ENCODE measurements around the gene FOSB. TPM values are rescaled to one million over a fixed set of nuclear protein-coding genes. Genes with fewer than 3 reads are reported as not detected.

The FOSB gene
- total and polyA plus RNA-seq, 2 experiments from 2014 or later, result 0.55 to 1.9 TPM

- no peaks in the 10 kb centered on the region for H3K9me3 Mint-ChIP-seq
- TF ChIP-seq ZNF462 (CRISPR knock-in tag; IDR thresholded peaks at IDR 0.05) (no peak), POLR2AphosphoS5 (IDR thresholded peaks at IDR 0.05; ENCODE audit: low read depth) (peak; percentile 54; the same call in 1 of the 2 replicates), ZNF114 (CRISPR knock-in tag; IDR thresholded peaks at IDR 0.05) (no peak), CTCF (conservative IDR thresholded peaks at IDR 0.05; ENCODE audit: low read depth in 2 of 2) (peak in 1 of 2 experiments; percentile 45; a peak in 3 of 4 replicates), ETS1 (IDR thresholded peaks at IDR 0.05) (no peak)
- H3K27me3 Mint-ChIP-seq (ENCODE audit: insufficient read depth, low read depth, poor library complexity), result peaks cover 33% of the 10 kb centered on the region
- H3K4me1 Mint-ChIP-seq, result peaks cover 47% of the 10 kb centered on the region
- H3K4me3 ChIP-seq, result peak within 1 kb of the TSS; percentile 90
- H3K4me3 Mint-ChIP-seq, result peak within 1 kb of the TSS; percentile 77
- H2AFZ ChIP-seq, result peak within 1 kb of the TSS; percentile 83
- no peaks in the 10 kb centered on the region for H3K9me2 ChIP-seq (ENCODE audit: insufficient read depth)
- DNase-seq (ENCODE audit: low spot score) (peak; percentile 87), ATAC-seq (peak; percentile 58)
- no peaks in the 10 kb centered on the region for H3K36me3 ChIP-seq (ENCODE audit: insufficient read depth)
- H4K20me1 ChIP-seq (replicated peaks; ENCODE audit: insufficient read depth), result peaks cover 2% of the 10 kb centered on the region; the same call in 1 of the 2 replicates
- H3F3A ChIP-seq (replicated peaks; ENCODE audit: low read depth), result peaks cover 10% of the 10 kb centered on the region
- H3K27ac Mint-ChIP-seq, result no peak within 1 kb of the TSS; the same call in 1 of the 2 replicates
- peaks cover 4% of the 10 kb centered on the region; the same call in 1 of the 3 replicates for H3K36me3 Mint-ChIP-seq (ENCODE audit: low read depth)
- peak within 1 kb of the TSS; percentile 78 for H3K4me2 ChIP-seq
- H3K4me1 ChIP-seq (ENCODE audit: insufficient read depth), result peaks cover 19% of the 10 kb centered on the region; the same call in 1 of the 2 replicates
- H3K79me2 ChIP-seq (replicated peaks; ENCODE audit: insufficient read depth), result no peaks in the 10 kb centered on the region
- peak within 1 kb of the TSS; percentile 74 for H3K27ac ChIP-seq (ENCODE audit: low read depth)
- peaks cover 15% of the 10 kb centered on the region; the same call in 1 of the 2 replicates for H3K27me3 ChIP-seq (ENCODE audit: insufficient read depth)
Observed at GRCh38 chr19:45498411-45499195, 30.8 kb downstream of the FOSB start, which contains the start of gene PPM1N. TSS of gene PPM1N (plus strand) at chr19:45498443. CDS start at chr19:45498473, 30 bp downstream.

Measured in GM23338 (cell line).